ENCODE results near the gene TMEM53. TPM values are rescaled to one million over a fixed set of nuclear protein-coding genes. Genes with fewer than 3 reads are reported as not detected.

The TMEM53 gene
- total and polyA plus RNA-seq, 2 of the 8 experiments (the other 6 are each of a cell fraction or from before 2014, with no cell fraction given), result 6.7 to 27.9 TPM

DNA sequence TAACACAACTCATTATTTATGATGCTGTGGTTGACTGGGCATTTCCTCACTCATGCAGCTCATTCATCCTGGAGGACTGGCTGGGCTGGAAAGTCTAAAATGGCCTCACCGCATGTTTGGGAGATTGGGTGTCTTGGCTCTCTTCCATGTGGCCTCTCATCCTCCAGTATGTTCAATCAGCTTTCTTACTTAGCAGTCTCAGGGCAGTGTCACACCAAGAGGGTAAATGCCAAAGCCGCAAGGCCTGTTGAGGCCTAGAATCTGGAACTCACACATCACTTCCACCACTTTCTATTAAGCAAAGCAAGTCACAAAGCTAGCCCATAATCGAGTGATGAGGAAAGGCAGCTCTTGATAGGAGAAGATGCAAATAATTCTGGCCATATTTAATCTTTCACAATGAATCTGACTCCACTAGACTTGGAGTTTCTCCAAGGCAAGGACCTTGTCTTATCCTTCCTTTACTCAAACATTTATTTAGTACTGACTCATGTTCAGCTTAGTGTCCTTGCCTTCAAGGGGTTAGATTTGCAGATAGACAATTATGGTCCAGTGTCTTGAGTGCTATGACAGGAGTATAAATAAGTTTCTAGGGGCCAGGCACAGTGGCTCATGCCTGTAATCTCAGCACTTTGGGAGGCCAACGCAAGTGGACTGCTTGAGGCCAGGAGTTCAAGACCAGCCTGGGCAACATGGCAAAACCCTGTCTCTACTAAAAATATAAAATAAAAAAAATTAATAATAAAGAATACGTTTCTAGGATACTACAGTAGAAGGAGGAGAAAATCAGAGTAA is 45.1 kb downstream of the TMEM53 start (continued):
- TF ChIP-seq, protein P1, sequence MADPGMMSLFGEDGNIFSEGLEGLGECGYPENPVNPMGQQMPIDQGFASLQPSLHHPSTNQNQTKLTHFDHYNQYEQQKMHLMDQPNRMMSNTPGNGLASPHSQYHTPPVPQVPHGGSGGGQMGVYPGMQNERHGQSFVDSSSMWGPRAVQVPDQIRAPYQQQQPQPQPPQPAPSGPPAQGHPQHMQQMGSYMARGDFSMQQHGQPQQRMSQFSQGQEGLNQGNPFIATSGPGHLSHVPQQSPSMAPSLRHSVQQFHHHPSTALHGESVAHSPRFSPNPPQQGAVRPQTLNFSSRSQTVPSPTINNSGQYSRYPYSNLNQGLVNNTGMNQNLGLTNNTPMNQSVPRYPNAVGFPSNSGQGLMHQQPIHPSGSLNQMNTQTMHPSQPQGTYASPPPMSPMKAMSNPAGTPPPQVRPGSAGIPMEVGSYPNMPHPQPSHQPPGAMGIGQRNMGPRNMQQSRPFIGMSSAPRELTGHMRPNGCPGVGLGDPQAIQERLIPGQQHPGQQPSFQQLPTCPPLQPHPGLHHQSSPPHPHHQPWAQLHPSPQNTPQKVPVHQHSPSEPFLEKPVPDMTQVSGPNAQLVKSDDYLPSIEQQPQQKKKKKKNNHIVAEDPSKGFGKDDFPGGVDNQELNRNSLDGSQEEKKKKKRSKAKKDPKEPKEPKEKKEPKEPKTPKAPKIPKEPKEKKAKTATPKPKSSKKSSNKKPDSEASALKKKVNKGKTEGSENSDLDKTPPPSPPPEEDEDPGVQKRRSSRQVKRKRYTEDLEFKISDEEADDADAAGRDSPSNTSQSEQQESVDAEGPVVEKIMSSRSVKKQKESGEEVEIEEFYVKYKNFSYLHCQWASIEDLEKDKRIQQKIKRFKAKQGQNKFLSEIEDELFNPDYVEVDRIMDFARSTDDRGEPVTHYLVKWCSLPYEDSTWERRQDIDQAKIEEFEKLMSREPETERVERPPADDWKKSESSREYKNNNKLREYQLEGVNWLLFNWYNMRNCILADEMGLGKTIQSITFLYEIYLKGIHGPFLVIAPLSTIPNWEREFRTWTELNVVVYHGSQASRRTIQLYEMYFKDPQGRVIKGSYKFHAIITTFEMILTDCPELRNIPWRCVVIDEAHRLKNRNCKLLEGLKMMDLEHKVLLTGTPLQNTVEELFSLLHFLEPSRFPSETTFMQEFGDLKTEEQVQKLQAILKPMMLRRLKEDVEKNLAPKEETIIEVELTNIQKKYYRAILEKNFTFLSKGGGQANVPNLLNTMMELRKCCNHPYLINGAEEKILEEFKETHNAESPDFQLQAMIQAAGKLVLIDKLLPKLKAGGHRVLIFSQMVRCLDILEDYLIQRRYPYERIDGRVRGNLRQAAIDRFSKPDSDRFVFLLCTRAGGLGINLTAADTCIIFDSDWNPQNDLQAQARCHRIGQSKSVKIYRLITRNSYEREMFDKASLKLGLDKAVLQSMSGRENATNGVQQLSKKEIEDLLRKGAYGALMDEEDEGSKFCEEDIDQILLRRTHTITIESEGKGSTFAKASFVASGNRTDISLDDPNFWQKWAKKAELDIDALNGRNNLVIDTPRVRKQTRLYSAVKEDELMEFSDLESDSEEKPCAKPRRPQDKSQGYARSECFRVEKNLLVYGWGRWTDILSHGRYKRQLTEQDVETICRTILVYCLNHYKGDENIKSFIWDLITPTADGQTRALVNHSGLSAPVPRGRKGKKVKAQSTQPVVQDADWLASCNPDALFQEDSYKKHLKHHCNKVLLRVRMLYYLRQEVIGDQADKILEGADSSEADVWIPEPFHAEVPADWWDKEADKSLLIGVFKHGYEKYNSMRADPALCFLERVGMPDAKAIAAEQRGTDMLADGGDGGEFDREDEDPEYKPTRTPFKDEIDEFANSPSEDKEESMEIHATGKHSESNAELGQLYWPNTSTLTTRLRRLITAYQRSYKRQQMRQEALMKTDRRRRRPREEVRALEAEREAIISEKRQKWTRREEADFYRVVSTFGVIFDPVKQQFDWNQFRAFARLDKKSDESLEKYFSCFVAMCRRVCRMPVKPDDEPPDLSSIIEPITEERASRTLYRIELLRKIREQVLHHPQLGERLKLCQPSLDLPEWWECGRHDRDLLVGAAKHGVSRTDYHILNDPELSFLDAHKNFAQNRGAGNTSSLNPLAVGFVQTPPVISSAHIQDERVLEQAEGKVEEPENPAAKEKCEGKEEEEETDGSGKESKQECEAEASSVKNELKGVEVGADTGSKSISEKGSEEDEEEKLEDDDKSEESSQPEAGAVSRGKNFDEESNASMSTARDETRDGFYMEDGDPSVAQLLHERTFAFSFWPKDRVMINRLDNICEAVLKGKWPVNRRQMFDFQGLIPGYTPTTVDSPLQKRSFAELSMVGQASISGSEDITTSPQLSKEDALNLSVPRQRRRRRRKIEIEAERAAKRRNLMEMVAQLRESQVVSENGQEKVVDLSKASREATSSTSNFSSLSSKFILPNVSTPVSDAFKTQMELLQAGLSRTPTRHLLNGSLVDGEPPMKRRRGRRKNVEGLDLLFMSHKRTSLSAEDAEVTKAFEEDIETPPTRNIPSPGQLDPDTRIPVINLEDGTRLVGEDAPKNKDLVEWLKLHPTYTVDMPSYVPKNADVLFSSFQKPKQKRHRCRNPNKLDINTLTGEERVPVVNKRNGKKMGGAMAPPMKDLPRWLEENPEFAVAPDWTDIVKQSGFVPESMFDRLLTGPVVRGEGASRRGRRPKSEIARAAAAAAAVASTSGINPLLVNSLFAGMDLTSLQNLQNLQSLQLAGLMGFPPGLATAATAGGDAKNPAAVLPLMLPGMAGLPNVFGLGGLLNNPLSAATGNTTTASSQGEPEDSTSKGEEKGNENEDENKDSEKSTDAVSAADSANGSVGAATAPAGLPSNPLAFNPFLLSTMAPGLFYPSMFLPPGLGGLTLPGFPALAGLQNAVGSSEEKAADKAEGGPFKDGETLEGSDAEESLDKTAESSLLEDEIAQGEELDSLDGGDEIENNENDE (IDR thresholded peaks at IDR 0.05; ENCODE audit: insufficient replicate concordance, low read length), result no peak
- TF ChIP-seq GABPA (IDR thresholded peaks at IDR 0.05; ENCODE audit: borderline replicate concordance, insufficient read depth, low read length) (no peak), HDAC2 (IDR thresholded peaks at IDR 0.05; ENCODE audit: borderline replicate concordance in 1 of 2, low read depth in 2 of 2, low read length in 2 of 2) (no peak), BCL11A (IDR thresholded peaks at IDR 0.05; ENCODE audit: low read depth in 2 of 2, low read length in 2 of 2) (no peak)

Measured in H1 (cell line).